Heart left ventricle (tissue), 16 donors: ENCODE results near the gene CCNL2. TPM values are rescaled to one million over a fixed set of nuclear protein-coding genes. Genes with fewer than 3 reads are reported as not detected.
A peak's percentile ranks its signal among the peaks of the same experiment; 100 is the strongest.

Source experiments
- ATAC-seq, 4 donors: fragments of 200-7000 bp; cut with Tn5 transposase; one replicate each; pipeline ENCODE4 v1.9.1; 2020 to 2022; ENCODE audit warnings: moderate library complexity in 4 of 4, mild to moderate bottlenecking in 3 of 4, moderate number of reproducible peaks in 1 of 4
- DNase-seq, 5 donors: peaks; one replicate each; pipeline ENCODE4 v3.0.0-alpha.2; 2020
- H3K27ac ChIP-seq, 12 donors: fragments of 200-600 bp; sonication (generic) in 4 of 12; one replicate each; pipeline versions ENCODE4 v1.5.0 to v1.8.0; 2016 to 2022; ENCODE audit warnings: mild to moderate bottlenecking in 2 of 12
- H3K27me3 ChIP-seq, 9 donors: fragments of 200-600 bp; sonication (generic) in 2 of 9; one replicate each; pipeline versions ENCODE4 v1.5.1 to v1.8.0; 2016 to 2022; ENCODE audit warnings: mild to moderate bottlenecking in 3 of 9
- H3K36me3 ChIP-seq, 9 donors: fragments of 200-600 bp; sonication (generic) in 2 of 9; one replicate each; pipeline versions ENCODE4 v1.5.0 to v1.8.0; 2018 to 2022; ENCODE audit warnings: mild to moderate bottlenecking in 2 of 9
- H3K4me1 ChIP-seq, 12 donors: fragments of 200-600 bp; sonication (generic) in 4 of 12; one replicate each; pipeline versions ENCODE4 v1.5.0 to v1.8.0; 2016 to 2022; ENCODE audit warnings: mild to moderate bottlenecking in 3 of 12
- H3K4me3 ChIP-seq, 12 donors: fragments of 200-600 bp; sonication (generic) in 4 of 12; one replicate each; pipeline versions ENCODE4 v1.5.0 to v1.8.0; 2017 to 2022; ENCODE audit warnings: mild to moderate bottlenecking in 9 of 12, moderate library complexity in 4 of 12
- H3K9me3 ChIP-seq, 12 donors: fragments of 200-600 bp; sonication (generic) in 4 of 12; one replicate each; pipeline versions ENCODE4 v1.5.0 to v1.8.0; 2016 to 2022; ENCODE audit warnings: mild to moderate bottlenecking in 1 of 12
- CTCF ChIP-seq, 12 donors: fragments of 200-600 bp; sonication (generic) in 4 of 12; IDR thresholded peaks; one replicate each; pipeline versions ENCODE4 v1.5.0 to v1.8.0; 2018 to 2022; ENCODE audit warnings: antibody characterized with exemption in 12 of 12, mild to moderate bottlenecking in 5 of 12
- POLR2A ChIP-seq, 2 donors: fragments of 450-650 bp; IDR thresholded peaks; one replicate each; pipeline ENCODE4 v1.6.1; 2017; ENCODE audit warnings: antibody characterized with exemption in 2 of 2, mild to moderate bottlenecking in 2 of 2, moderate library complexity in 2 of 2
- WGBS, 4 donors: extraction: QIAGEN DNeasy Blood & Tissue Kit in 2 of 4; methylation state at CpG; one replicate each; pipeline versions ENCODE4 v1.1.5 to v1.1.7; 2013 to 2018; 5-methylcytosine and 5-hydroxymethylcytosine counted together
- intact Hi-C, 10 donors: fragments of 100-400 bp; cut with DNase I; formaldehyde crosslinking; loops; one replicate each; pipeline versions ENCODE4 v1.11.1 to v1.14.2; 2022
- polyA plus RNA-seq, 2 donors: library from polyadenylated mRNA; stranded (reverse); fragments of 200-250 nt; gene quantifications; one replicate each; pipeline ENCODE4 v1.2.3, GENCODE V29; 2013
- total RNA-seq, 9 donors: library from RNA; depleted of rRNA in 2 of 9; stranded (reverse); fragments of >200 nt in 2 of 9; fragmentation: NEBNext Ultra II Directional in 3 of 9; extraction: Animal tissue kit (Norgen Biotek cat#: 25700) in 3 of 9; gene quantifications; one replicate each; pipeline versions ENCODE4 v1.1.0 to v1.2.4, GENCODE V29; 2016 to 2023
- donor health status: ischemic (EF 13 %, LVEDD 7.1; RV severe dilation, severe dysfunction).
- donor health status: healthy with polysubstance abuse.
- donor health status: DM: no; HTN: yes; CAD: no.
- donor health status: DM: no; HTN: no; CAD: no.
- donor health status: ischemic (EF 25% LVEDD 6.9; RV normal size, moderate dysfunction).
- donor health status: ischemic (EF 25% LVEDD 5.7; RV mildly dilated, moderate dysfunction).
- donor health status: healthy.
- donor health status: DM: yes; HTN: yes; CAD: no.
- donor health status: ischemic (EF 35%, LVEDD 5.7; RV mildly dilated, moderate dysfunction).
- donor health status: nonischemic (EF 11% LVEDD 7.7; RV severe dilation, severe dysfunction).
- donor health status: DM: yes; HTN: yes; CAD: no.
- donor health status: PGD.
- donor health status: ischemic (EF 29% LVEDD 5.4; RV normal size, mild dysfunction).
- donor health status: nonischemic (EF 23%, LVEDD 6.1; RV moderate dilation, normal function).

CCNL2 gene
- total and polyA plus RNA-seq, 11 donors, result 35.4 to 87.8 (median 50.7) TPM

DNA sequence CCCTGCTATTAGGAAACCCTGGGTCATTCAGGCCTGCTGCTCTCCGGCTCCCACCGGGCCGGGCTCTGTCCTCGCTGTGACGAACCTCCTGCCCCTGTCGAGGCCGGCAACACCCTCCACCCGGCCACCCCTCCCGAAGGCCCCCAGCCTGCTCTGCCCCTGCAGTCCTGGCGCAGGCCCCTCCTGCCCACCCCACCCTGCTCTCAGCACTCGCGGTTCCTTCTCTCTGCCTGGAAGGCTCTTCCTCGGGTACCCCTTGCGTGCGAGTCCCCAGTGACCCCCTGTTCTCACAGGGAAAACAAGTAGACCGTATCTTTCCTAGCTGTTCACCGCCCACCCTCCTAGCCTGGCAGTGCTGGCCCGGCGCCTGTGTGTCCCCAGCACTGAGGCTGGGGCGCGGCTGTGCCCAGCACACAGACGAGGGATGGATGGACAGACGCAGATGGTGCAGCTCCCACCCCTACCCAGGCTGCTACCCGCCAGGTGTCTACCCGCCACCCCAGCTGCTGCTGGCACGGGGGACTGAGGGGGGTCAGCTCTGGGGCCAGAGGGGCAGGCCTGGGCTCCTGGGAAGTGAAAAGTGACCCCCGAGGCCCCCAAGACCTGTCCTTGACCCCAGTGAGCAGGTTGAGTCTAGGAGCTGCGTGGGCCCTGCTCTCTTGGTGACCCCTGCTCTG, 33.3 kb upstream of the CCNL2 start:
- no peak for TF ChIP-seq POLR2A (IDR thresholded peaks at IDR 0.05)
- Histone ChIP-seq H3K36me3 (no peaks in the 10 kb centered on the region), H3K4me3 (peak overlapping the region in 3 of 12 donors; percentile 34 to 64 (median 61)), H3K9me3 (no peaks in the 10 kb centered on the region), H3K27ac (peak overlapping the region; percentile 73 to 99 (median 91)), H3K4me1 (peaks cover 17 to 94% (median 76%) of the 10 kb centered on the region in 12 donors), H3K27me3 (peaks cover 0 to 42% (median 0%) of the 10 kb centered on the region in 9 donors)
- intact Hi-C loops, result no loop called here
- WGBS, 4 donors, result 60 to 70% (median 61%) methylated on average over 17 to 28 of the region's 28 CpGs
- DNase-seq (peak in 2 of 5 donors; percentile 40 to 65), ATAC-seq (no peak)

DNA sequence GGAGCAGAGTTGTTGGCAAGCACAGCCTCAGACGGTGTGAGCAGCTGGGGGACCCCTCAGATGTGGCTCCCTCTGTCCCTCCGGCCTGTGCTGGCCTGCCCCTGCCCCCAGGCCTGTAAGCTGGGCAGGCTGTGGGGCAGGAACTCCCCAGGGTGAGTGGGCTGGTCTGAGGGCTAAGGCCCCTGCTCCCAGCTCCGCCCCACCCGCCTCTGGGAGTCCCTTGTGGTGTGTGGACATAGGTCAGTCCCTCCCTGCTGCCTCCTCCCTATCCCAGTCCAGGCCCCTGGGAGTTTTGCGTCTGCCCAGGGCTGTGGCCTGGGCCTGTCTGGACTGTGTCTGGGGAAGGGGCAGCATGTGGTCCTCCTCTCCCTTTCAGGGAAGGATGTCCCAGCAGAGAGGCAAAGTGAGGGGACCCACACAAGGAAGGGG, 32.7 kb upstream of the CCNL2 start:
- Histone ChIP-seq H3K27ac (peak overlapping the region; percentile 73 to 99 (median 91)), H3K36me3 (no peaks in the 10 kb centered on the region), H3K4me3 (peak overlapping the region in 3 of 12 donors; percentile 10 to 34 (median 12)), H3K27me3 (peaks cover 0 to 43% (median 0%) of the 10 kb centered on the region in 9 donors), H3K4me1 (peaks cover 17 to 89% (median 74%) of the 10 kb centered on the region in 12 donors), H3K9me3 (no peaks in the 10 kb centered on the region)
- DNase-seq (peak; percentile 64 to 88 (median 86)), ATAC-seq (peak in 3 of 4 donors; percentile 19 to 36 (median 34))
- TF ChIP-seq POLR2A (IDR thresholded peaks at IDR 0.05) (no peak), CTCF (IDR thresholded peaks at IDR 0.05) (no peak)
- WGBS, 4 donors, result 29 to 60% (median 39%) methylated on average over 1 to 5 of the region's 5 CpGs
- intact Hi-C loops, result loop anchor here in 1 of 10 donors (2.0 kb wide), 1 partner anchor 25 kb away; the partner anchor contains the start of gene MRPL20

- H3K4me3 ChIP-seq, result peak overlapping the region in 6 of 12 donors; percentile 5 to 34 (median 22)
- peak overlapping the region; percentile 73 to 99 (median 91) for H3K27ac ChIP-seq
- TF ChIP-seq POLR2A (IDR thresholded peaks at IDR 0.05) (peak in 1 of 2 donors; percentile 22), CTCF (IDR thresholded peaks at IDR 0.05) (no peak)
- intact Hi-C loops, result loop anchor here in 1 of 10 donors (2.0 kb wide), 1 partner anchor 24 kb away; the partner anchor contains the start of gene MRPL20
- H3K27me3 ChIP-seq, result peaks cover 0 to 42% (median 3%) of the 10 kb centered on the region in 9 donors
- H3K4me1 ChIP-seq, result peaks cover 17 to 83% (median 67%) of the 10 kb centered on the region in 12 donors
- WGBS, 4 donors, result 32 to 46% (median 38%) methylated on average over 8 to 18 of the region's 18 CpGs
- peak in 3 of 5 donors; percentile 53 to 65 (median 55) for DNase-seq
- no peaks in the 10 kb centered on the region for H3K36me3 ChIP-seq
- no peaks in the 10 kb centered on the region for H3K9me3 ChIP-seq
- peak in 2 of 4 donors; percentile 0 to 16 for ATAC-seq
Observed at GRCh38 chr1:1430992-1431844, 32.1 kb upstream of the CCNL2 start.

GRCh38 chr1:1430114-1430982, 31.2 kb upstream of the CCNL2 start:
- ATAC-seq (peak; percentile 25 to 57 (median 46)), DNase-seq (peak; percentile 83 to 93 (median 87))
- TF ChIP-seq CTCF (IDR thresholded peaks at IDR 0.05) (peak in 7 of 12 donors; percentile 6 to 46 (median 27)), POLR2A (IDR thresholded peaks at IDR 0.05) (no peak)
- H3K4me1 ChIP-seq, result peaks cover 13 to 74% (median 63%) of the 10 kb centered on the region in 12 donors
- H3K36me3 ChIP-seq, result no peaks in the 10 kb centered on the region
- H3K4me3 ChIP-seq, result peak overlapping the region in 7 of 12 donors; percentile 5 to 34 (median 22)
- WGBS, 4 donors, result 19 to 33% (median 31%) methylated on average over 27 to 35 of the region's 35 CpGs
- peaks cover 0 to 35% (median 4%) of the 10 kb centered on the region in 9 donors for H3K27me3 ChIP-seq
- H3K27ac ChIP-seq, result peak overlapping the region; percentile 73 to 99 (median 91)
- intact Hi-C loops, result loop anchor here in 1 of 10 donors (2.0 kb wide), 1 partner anchor 24 kb away; the partner anchor contains the start of gene MRPL20
- no peaks in the 10 kb centered on the region for H3K9me3 ChIP-seq
